ENCODE data around the gene LRRC27. TPM values are rescaled to one million over a fixed set of nuclear protein-coding genes. Genes with fewer than 3 reads are reported as not detected.

The LRRC27 gene
- total RNA-seq, 2 experiments from 2014 or later = 13.0 to 17.3 TPM

- H4K20me1 ChIP-seq (ENCODE audit: insufficient read depth, low read length) = no peaks in the 10 kb centered on the region
- no peak overlapping the region for H3K4me3 ChIP-seq (ENCODE audit: low read depth, low read length, poor library complexity, severe bottlenecking)
- H3K4me2 ChIP-seq (ENCODE audit: low read length) = no peak overlapping the region
- POLR2A ChIA-PET = no interaction called here
- CTCF ChIA-PET (ENCODE audit: unreplicated experiment) = no interaction called here
- no peak overlapping the region for H2AFZ ChIP-seq (ENCODE audit: low read length)
- no peaks in the 10 kb centered on the region for H3K36me3 ChIP-seq (ENCODE audit: insufficient read depth, low read length)
- no peaks in the 10 kb centered on the region for H3K9me2 ChIP-seq (ENCODE audit: insufficient read depth, low read length)
- no peak for TF ChIP-seq EZH2phosphoT487 (IDR thresholded peaks at IDR 0.05; ENCODE audit: borderline replicate concordance, low read depth, low read length)
- no peak for TF ChIP-seq CTCF (conservative IDR thresholded peaks at IDR 0.05; ENCODE audit: low read length)
- peaks cover 14% of the 10 kb centered on the region for H3K4me1 ChIP-seq (ENCODE audit: insufficient read depth, low read length, poor library complexity, severe bottlenecking)
- intact Hi-C loops (cut with micrococcal nuclease; ENCODE audit: unreplicated experiment) = no loop called here
- no peak overlapping the region for H3K27ac ChIP-seq (ENCODE audit: low read depth, low read length, poor library complexity, severe bottlenecking)
- no peaks in the 10 kb centered on the region for H3K79me2 ChIP-seq (ENCODE audit: insufficient read depth, low read depth, low read length)
- no TSS peak for BruUV-seq (replicated peaks)
- H3K9me3 ChIP-seq (ENCODE audit: low read length) = no peaks in the 10 kb centered on the region
- no peak for DNase-seq (ENCODE audit: low spot score)
These were observed 82.5 kb downstream of the LRRC27 start for GRCh38 chr10:132414402-132415016.

DNA sequence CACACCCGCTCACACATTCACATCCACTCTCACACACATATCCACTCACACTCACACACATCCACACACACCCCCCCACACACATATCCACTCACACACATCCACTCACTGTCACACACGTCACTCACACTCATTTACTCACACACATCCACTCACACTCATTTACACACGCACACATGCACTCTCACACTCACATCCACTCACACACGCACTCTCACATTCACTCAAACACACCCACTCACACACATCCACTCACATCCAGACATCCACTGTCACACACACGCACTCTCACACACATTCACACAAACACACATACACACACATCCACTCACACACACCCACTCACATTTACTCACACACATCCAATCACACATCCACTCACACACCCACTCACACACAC, 83.3 kb downstream of the LRRC27 start:
- DNase-seq (ENCODE audit: low spot score) = no peak
- no peaks in the 10 kb centered on the region for H3K36me3 ChIP-seq (ENCODE audit: insufficient read depth, low read length)
- H3K79me2 ChIP-seq (ENCODE audit: insufficient read depth, low read depth, low read length) = no peaks in the 10 kb centered on the region
- TF ChIP-seq CTCF (conservative IDR thresholded peaks at IDR 0.05; ENCODE audit: low read length) = no peak
- TF ChIP-seq EZH2phosphoT487 (IDR thresholded peaks at IDR 0.05; ENCODE audit: borderline replicate concordance, low read depth, low read length) = no peak
- H4K20me1 ChIP-seq (ENCODE audit: insufficient read depth, low read length) = no peaks in the 10 kb centered on the region
- no peak overlapping the region for H2AFZ ChIP-seq (ENCODE audit: low read length)
- H3K27ac ChIP-seq (ENCODE audit: low read depth, low read length, poor library complexity, severe bottlenecking) = no peak overlapping the region
- POLR2A ChIA-PET = no interaction called here
- peaks cover 22% of the 10 kb centered on the region for H3K4me1 ChIP-seq (ENCODE audit: insufficient read depth, low read length, poor library complexity, severe bottlenecking)
- H3K9me3 ChIP-seq (ENCODE audit: low read length) = no peaks in the 10 kb centered on the region
- no peaks in the 10 kb centered on the region for H3K9me2 ChIP-seq (ENCODE audit: insufficient read depth, low read length)
- no TSS peak for BruUV-seq (replicated peaks)
- intact Hi-C loops (cut with micrococcal nuclease; ENCODE audit: unreplicated experiment) = no loop called here
- CTCF ChIA-PET (ENCODE audit: unreplicated experiment) = no interaction called here
- H3K4me3 ChIP-seq (ENCODE audit: low read depth, low read length, poor library complexity, severe bottlenecking) = no peak overlapping the region
- no peak overlapping the region for H3K4me2 ChIP-seq (ENCODE audit: low read length)

DNA sequence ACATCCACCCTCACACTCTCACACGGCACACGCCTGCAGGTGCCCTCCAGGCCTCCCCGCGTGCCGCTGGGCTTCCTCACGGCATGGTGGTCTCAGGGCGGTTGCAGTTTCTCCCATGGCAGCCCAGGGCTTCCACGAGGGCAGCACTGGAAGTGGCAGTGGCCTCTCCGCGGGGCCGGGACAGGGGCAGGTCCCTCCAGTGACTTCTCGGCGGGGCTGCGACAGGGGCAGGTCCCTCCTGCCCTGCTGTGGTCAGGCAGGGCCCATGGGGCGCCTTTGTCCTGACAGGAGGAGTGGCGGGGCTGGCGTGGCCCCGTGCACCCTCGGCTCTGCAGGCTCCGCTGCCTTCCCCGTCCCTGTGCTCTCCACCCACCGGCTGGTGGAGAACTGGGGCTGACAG, 84.0 kb downstream of the LRRC27 start:
- no peaks in the 10 kb centered on the region for H3K79me2 ChIP-seq (ENCODE audit: insufficient read depth, low read depth, low read length)
- peaks cover 29% of the 10 kb centered on the region for H3K4me1 ChIP-seq (ENCODE audit: insufficient read depth, low read length, poor library complexity, severe bottlenecking)
- no TSS peak for BruUV-seq (replicated peaks)
- no peaks in the 10 kb centered on the region for H4K20me1 ChIP-seq (ENCODE audit: insufficient read depth, low read length)
- no peaks in the 10 kb centered on the region for H3K9me3 ChIP-seq (ENCODE audit: low read length)
- TF ChIP-seq EZH2phosphoT487 (IDR thresholded peaks at IDR 0.05; ENCODE audit: borderline replicate concordance, low read depth, low read length) (no peak), CTCF (conservative IDR thresholded peaks at IDR 0.05; ENCODE audit: low read length) (no peak)
- no peak overlapping the region for H3K4me2 ChIP-seq (ENCODE audit: low read length)
- intact Hi-C loops (cut with micrococcal nuclease; ENCODE audit: unreplicated experiment) = no loop called here
- H2AFZ ChIP-seq (ENCODE audit: low read length) = no peak overlapping the region
- H3K27ac ChIP-seq (ENCODE audit: low read depth, low read length, poor library complexity, severe bottlenecking) = no peak overlapping the region
- no peak for DNase-seq (ENCODE audit: low spot score)
- no peaks in the 10 kb centered on the region for H3K9me2 ChIP-seq (ENCODE audit: insufficient read depth, low read length)
- no peaks in the 10 kb centered on the region for H3K36me3 ChIP-seq (ENCODE audit: insufficient read depth, low read length)
- POLR2A ChIA-PET = no interaction called here
- CTCF ChIA-PET (ENCODE audit: unreplicated experiment) = no interaction called here
- H3K4me3 ChIP-seq (ENCODE audit: low read depth, low read length, poor library complexity, severe bottlenecking) = no peak overlapping the region
